GM18499 (cell line): Measurements from ENCODE around the gene NFIA.

Experiments used
- ATAC-seq: cut with Tn5 transposase; IDR thresholded peaks from one replicate; pipeline ENCODE4 v1.9.1; 2021; ENCODE audit warnings: moderate number of reproducible peaks; ENCODE audit not compliant: insufficient read depth, unreplicated experiment

The NFIA gene

DNA sequence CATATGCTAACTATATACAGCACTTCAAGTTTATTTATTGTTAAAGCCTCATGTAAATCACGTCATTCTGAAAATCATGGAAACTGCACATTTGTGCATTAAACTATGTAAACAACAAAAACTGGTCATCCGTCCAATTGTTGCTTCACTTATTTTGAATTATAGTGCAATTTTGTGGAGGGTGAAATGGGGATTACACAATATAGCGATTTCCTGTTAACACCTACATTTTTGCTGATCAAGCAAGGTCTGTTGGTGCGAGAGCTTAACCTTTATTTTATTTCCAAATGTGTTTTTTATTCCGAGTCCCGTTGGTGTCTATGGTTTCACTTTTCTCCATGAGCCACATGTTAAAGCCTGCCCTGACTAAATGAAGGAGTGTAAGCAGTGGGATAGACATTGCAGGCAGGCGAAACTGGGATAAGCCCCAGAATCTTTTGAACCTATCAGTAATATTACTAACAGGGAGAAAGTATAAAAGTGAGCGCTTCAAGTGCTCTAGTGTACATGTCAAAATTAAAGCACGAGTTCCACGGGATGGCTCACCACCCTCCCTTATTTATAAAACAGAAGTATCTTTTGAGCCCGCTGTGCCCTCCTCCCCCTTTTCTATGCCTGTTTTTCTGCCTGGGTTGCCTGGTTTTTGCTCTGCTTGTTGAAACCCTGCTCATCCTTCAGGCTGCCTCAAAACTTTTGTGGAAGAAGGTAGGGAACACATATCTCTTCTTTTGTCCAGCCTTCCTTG, 120.7 kb downstream of the NFIA start:
- no peak for ATAC-seq

DNA sequence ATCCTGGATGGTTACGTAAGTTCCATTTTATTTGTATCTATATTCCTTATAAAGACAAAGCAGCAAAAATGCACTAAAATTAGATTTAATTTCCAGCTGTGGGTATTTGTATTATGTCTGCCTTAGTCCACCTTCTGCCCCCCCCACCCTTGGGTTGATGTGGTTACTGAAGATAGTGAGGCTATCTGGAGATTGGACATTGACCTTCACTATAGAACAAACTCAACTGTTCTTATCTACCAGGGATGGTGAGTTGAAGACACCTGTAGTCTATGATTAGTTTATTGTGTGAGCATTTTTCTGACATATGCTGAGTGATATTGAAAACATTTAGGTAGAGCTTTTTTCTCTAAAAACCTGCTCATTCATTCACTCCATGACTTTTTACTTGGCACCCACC, 122.2 kb downstream of the NFIA start:
- no peak for ATAC-seq

DNA sequence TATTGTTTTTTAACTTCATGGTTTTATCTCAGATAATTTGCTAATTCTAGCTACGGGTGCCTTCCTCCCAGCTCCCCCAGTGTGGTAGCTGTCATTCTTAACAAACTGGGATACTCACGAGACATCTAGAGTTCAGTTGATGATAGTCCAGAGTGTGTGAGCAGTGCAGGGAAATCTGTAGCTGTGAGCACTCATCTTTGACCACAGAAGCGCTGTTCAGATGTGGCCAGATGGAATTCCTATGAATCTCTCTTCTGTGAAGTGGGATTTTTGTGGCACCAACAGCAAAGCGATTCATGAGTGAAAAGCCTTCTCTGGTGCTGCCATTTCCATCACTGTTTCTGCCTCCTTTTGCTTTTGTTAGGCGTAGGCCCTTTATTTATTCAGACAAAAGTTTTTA, 125.1 kb downstream of the NFIA start:
- no peak for ATAC-seq

GRCh38 chr1:61208172-61208571, 125.8 kb downstream of the NFIA start:
- no peak for ATAC-seq

- ATAC-seq: no peak
These were observed 126.5 kb downstream of the NFIA start for GRCh38 chr1:61208831-61209230.

GRCh38 chr1:61210435-61211154, 128.2 kb downstream of the NFIA start:
- ATAC-seq: no peak

GRCh38 chr1:61213245-61214011, 131.1 kb downstream of the NFIA start:
- no peak for ATAC-seq

GRCh38 chr1:61215119-61215518, 132.8 kb downstream of the NFIA start:
- ATAC-seq: no peak

DNA sequence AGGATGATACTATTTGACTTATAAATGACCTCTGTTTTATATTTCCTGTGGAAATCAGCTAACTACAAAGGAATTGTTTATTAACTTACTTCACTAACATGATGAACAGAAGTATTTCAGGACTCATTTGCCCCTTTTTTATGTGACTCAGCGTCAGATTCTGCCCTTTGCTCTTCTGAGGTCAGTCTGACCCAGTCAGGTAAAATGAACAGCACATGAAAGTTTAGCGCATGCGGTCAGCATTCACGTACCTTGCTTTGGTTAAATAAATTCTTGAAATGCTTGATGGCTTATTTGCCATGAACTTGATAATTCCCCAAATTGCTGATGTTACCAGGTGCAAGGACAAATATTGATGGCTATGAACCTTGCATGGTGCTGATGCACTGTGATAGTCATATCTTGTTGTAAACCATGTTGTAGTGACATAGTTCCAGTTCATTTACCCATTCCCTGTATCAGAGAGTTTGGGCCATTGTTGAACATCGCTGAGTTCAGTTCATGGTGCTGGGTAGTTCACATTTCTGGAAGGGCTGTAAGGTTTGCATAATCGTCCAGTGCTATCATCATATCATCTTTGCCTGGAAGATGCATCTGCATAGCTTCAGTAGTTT, 133.4 kb downstream of the NFIA start:
- no peak for ATAC-seq

DNA sequence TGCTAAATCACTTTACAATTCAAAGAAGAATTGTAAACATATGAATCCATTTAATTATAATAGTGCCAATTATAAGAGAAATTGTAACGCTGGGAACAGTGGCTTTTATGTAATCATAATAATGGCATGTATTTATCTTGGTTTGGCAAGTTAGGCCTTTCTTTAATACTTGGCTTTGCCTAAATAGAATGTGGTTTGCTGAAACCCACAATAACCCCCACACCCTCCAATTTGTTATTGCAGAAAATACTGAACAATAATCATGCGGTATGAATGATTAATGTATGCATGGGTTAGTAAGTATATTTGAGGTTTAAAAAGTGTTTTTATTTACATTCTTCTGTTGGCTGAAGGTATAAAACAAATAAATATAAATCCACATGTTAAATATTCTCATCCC, 138.2 kb downstream of the NFIA start:
- no peak for ATAC-seq

- no peak for ATAC-seq
These were observed 139.3 kb downstream of the NFIA start for GRCh38 chr1:61221642-61222041.

- ATAC-seq: no peak
These were observed 139.9 kb downstream of the NFIA start for GRCh38 chr1:61222240-61222639.

DNA sequence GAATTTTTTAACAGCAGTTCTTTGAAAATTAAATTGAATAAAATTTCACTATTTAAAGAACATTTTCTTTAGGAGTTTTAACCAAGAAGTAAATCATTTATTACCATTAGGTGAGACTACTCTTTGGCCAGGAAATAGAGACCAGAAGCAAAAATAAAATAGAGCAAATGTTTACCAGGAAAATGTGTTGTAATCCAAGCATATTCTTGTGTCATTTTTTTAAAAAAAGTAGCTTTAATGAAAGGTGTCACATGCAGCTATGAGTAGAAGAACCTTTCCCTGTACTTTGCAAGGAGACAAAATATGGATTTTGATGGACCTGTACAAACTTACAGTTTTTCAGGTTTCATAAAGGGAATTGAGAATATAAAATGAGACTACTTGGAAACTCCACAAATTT, 140.8 kb downstream of the NFIA start:
- ATAC-seq: no peak

DNA sequence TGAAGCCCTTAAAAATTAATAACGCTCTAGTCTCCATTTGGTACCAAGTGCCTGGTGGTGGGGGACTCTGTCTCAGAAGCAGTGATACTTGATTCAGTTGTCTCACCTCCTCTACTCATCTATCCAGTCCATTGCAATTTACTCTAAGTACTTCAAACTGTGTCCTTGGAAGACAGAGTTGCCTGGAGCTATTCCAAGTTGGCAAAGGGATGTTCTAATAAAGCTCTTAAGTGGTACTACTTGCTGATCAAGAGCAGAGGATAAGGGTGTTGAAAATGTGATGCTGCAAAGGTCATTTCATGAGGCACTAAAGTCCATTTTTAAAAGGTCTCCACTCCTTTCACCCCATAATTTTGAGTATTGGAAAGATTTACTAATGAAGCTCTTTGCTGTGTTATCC, 142.2 kb downstream of the NFIA start:
- no peak for ATAC-seq

- no peak for ATAC-seq
These were observed 143.1 kb downstream of the NFIA start for GRCh38 chr1:61225478-61225877.

- ATAC-seq: no peak
These were observed 144.6 kb downstream of the NFIA start for GRCh38 chr1:61226791-61227567.

DNA sequence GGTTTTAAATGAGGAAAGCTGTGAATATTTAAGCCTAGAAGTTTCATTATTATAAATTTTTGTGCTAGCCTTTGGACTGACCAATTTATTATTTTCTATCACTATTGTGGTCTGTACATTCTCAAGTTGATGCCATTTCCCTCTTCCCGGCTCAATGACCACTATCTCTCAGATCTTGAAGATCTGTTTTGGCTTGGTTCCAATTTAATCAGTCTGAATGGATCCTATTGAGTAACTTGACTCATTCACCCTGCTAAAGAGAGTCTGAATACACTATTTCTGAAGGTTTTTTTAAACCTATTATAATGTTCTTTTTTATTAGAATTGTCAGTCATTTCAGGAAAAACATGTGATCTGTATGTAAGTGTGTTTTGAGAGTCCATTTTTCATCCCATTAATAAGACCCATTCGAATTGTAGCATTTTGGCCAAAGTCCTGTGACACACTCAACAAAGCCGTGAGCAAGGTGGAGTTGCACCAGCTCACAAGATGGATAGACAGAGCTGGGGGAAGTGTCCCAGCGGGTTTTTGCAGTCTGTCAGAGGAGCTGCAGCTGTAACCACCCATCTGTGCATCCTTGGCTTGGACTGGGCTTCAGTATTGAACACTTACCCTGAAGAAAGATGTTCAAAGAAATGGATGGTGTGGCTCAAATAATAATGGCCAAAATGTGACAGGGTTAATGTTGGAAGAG, 145.6 kb downstream of the NFIA start:
- ATAC-seq: no peak

DNA sequence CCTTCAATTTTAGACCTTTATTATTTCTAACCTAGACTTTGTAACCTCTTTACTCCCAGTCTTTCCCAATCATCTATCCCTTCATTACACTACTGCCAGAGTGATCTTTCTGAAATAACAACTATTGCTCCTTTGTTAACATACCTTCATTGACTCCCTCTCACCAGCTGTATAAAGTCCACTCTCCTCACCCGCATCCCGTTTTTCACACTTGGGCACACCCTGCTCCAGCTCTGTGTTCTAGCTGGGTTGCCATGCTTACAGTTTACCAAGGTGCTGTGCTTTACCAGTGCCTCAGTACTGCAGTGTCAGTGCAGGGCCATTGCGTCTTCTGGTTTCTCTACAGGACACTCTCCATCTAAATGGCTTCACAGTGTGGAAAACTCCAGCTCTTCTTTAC, 148.2 kb downstream of the NFIA start:
- no peak for ATAC-seq

GRCh38 chr1:61231795-61232194, 149.4 kb downstream of the NFIA start:
- ATAC-seq: no peak
